CD1c-positive myeloid dendritic cell (primary cell): ENCODE data around the gene F12.
A peak's percentile ranks its signal among the peaks of the same experiment; 100 is the strongest.
"Not testable (repeated sequence)": the region's sequence is repeated elsewhere in the genome, so short reads cannot be mapped to it uniquely, and the experiment has no call there.

ENCODE experiments used
- DNase-seq: peaks from one replicate; pipeline ENCODE4 v3.0.0-alpha.2; 2016; ENCODE audit errors: extremely low spot score

Gene F12

GRCh38 chr5:177387405-177387804 is 22.0 kb downstream of the F12 start:
- DNase-seq: no peak

GRCh38 chr5:177386542-177386941 is 22.8 kb downstream of the F12 start:
- no peak for DNase-seq

GRCh38 chr5:177385720-177386119 is 23.6 kb downstream of the F12 start:
- DNase-seq: no peak

GRCh38 chr5:177384134-177384533 is 25.2 kb downstream of the F12 start, which contains the start of gene SLC34A1:
SLC34A1 (plus strand) TSS chr5:177384434; CDS start chr5:177385742, 1,308 bp downstream.
- no peak for DNase-seq

- DNase-seq: no peak
These were observed 26.2 kb downstream of the F12 start for GRCh38 chr5:177383181-177383580.

GRCh38 chr5:177382423-177383029 is 26.8 kb downstream of the F12 start:
- peak; percentile 24 for DNase-seq

- DNase-seq: no peak
These were observed 28.6 kb downstream of the F12 start for GRCh38 chr5:177380805-177381126.

GRCh38 chr5:177378884-177379883 is 30.2 kb downstream of the F12 start:
- DNase-seq: peak; percentile 10

- DNase-seq: no peak
These were observed 31.2 kb downstream of the F12 start for GRCh38 chr5:177377851-177378776.

- DNase-seq: no peak
These were observed 33.3 kb downstream of the F12 start for GRCh38 chr5:177376107-177376506.

- DNase-seq: not testable (repeated sequence)
These were observed 33.8 kb downstream of the F12 start for GRCh38 chr5:177375516-177375915.

GRCh38 chr5:177374211-177374610 is 35.2 kb downstream of the F12 start:
- DNase-seq: no peak

GRCh38 chr5:177373806-177374205 is 35.6 kb downstream of the F12 start:
- no peak for DNase-seq

GRCh38 chr5:177372910-177373309 is 36.5 kb downstream of the F12 start:
- DNase-seq: no peak

- no peak for DNase-seq
These were observed 37.1 kb downstream of the F12 start for GRCh38 chr5:177372034-177372896.

GRCh38 chr5:177371120-177372033 is 38.0 kb downstream of the F12 start:
- no peak for DNase-seq

- peak; percentile 59 for DNase-seq
These were observed 38.8 kb downstream of the F12 start for GRCh38 chr5:177370488-177371119.

- DNase-seq: no peak
These were observed 39.5 kb downstream of the F12 start for GRCh38 chr5:177369645-177370440.
